Neuronal stem cell (in vitro differentiated cells): ENCODE results near the gene GAB1.

Source experiments
- DNase-seq: peaks from one replicate; pipeline ENCODE4 v3.0.0-alpha.2; 2013; ENCODE audit warnings: low spot score
- H2AFZ ChIP-seq: one replicate; pipeline ENCODE4 v1.6.1; 2013; ENCODE audit warnings: mild to moderate bottlenecking, low read length, inconsistent platforms
- H2AK5ac ChIP-seq: 2 replicates; pipeline ENCODE4 v1.6.1; 2013; ENCODE audit warnings: low read depth, mild to moderate bottlenecking, inconsistent platforms, low read length, moderate library complexity, mixed read lengths
- H2BK120ac ChIP-seq: 2 replicates; pipeline ENCODE4 v1.6.1; 2013; ENCODE audit warnings: low read depth, mild to moderate bottlenecking, inconsistent platforms, low read length, moderate library complexity, mixed read lengths
- H2BK12ac ChIP-seq: one replicate; pipeline ENCODE4 v1.6.1; 2013; ENCODE audit warnings: low read length, inconsistent platforms
- H2BK15ac ChIP-seq: 2 replicates; pipeline ENCODE4 v1.6.1; 2013; ENCODE audit warnings: mild to moderate bottlenecking, low read length, inconsistent platforms, mixed read lengths
- H2BK5ac ChIP-seq: one replicate; pipeline ENCODE4 v1.6.1; 2013; ENCODE audit warnings: inconsistent platforms, mild to moderate bottlenecking, low read length, moderate library complexity
- H3K14ac ChIP-seq: one replicate; pipeline ENCODE4 v1.6.1; 2013; ENCODE audit warnings: low read length, inconsistent platforms
- H3K18ac ChIP-seq: 2 replicates; pipeline ENCODE4 v1.6.1; 2013; ENCODE audit warnings: low read length, inconsistent platforms
- H3K23ac ChIP-seq: 2 replicates; pipeline ENCODE4 v1.6.1; 2013; ENCODE audit warnings: low read depth, mild to moderate bottlenecking, mixed read lengths, low read length, inconsistent platforms; ENCODE audit not compliant: poor library complexity
- H3K27ac ChIP-seq: replicated peaks from 3 replicates; pipeline ENCODE4 v1.5.1; 2013; ENCODE audit warnings: low read length, inconsistent platforms
- H3K27me3 ChIP-seq, 3 experiments: 2 replicates each; pipeline ENCODE4 v1.6.1; 2013; ENCODE audit warnings: low read length in 3 of 3, mild to moderate bottlenecking in 2 of 3, inconsistent platforms in 1 of 3, low read depth in 1 of 3, mixed read lengths in 1 of 3, moderate library complexity in 1 of 3; ENCODE audit not compliant: control insufficient read depth in 3 of 3, insufficient read depth in 3 of 3
- H3K36me3 ChIP-seq, 2 donors: replicated peaks in 1 of 2; 2 replicates each; pipeline ENCODE4 v1.6.1; 2013; ENCODE audit warnings: low read length in 2 of 2; ENCODE audit not compliant: control insufficient read depth in 2 of 2, insufficient read depth in 2 of 2
- H3K4ac ChIP-seq: 2 replicates; pipeline ENCODE4 v1.6.1; 2013; ENCODE audit warnings: inconsistent platforms, mild to moderate bottlenecking, low read length, moderate library complexity
- H3K4me1 ChIP-seq, 2 donors: 1 replicate in 1 of 2; 2 replicates in 1 of 2; pipeline ENCODE4 v1.6.1; 2013; ENCODE audit warnings: low read length in 2 of 2, low read depth in 1 of 2; ENCODE audit not compliant: control insufficient read depth in 2 of 2, insufficient read depth in 1 of 2
- H3K4me2 ChIP-seq: one replicate; pipeline ENCODE4 v1.6.1; 2013; ENCODE audit warnings: mild to moderate bottlenecking, low read length, inconsistent platforms; ENCODE audit not compliant: insufficient read depth, poor library complexity, severe bottlenecking
- H3K4me3 ChIP-seq, 2 donors: 2 replicates each; pipeline ENCODE4 v1.5.1; 2013; ENCODE audit warnings: low read length in 2 of 2, mild to moderate bottlenecking in 2 of 2, inconsistent platforms in 1 of 2, moderate library complexity in 1 of 2
- H3K79me1 ChIP-seq: one replicate; pipeline ENCODE4 v1.6.1; 2013; ENCODE audit warnings: low read depth, mild to moderate bottlenecking, inconsistent platforms, low read length, moderate library complexity
- H3K9ac ChIP-seq: one replicate; pipeline ENCODE4 v1.6.1; 2013; ENCODE audit warnings: mild to moderate bottlenecking, low read depth, low read length, inconsistent platforms; ENCODE audit not compliant: poor library complexity
- H3K9me3 ChIP-seq, 2 donors: replicated peaks in 1 of 2; 2 replicates each; pipeline versions ENCODE3 to v1.6.1; 2013; ENCODE audit warnings: low read length in 2 of 2, mild to moderate bottlenecking in 2 of 2, inconsistent platforms in 1 of 2, low read depth in 1 of 2, mixed read lengths in 1 of 2, moderate library complexity in 1 of 2; ENCODE audit not compliant: control insufficient read depth in 2 of 2, insufficient read depth in 1 of 2
- H4K8ac ChIP-seq: one replicate; pipeline ENCODE4 v1.6.1; 2013; ENCODE audit warnings: low read depth, mild to moderate bottlenecking, inconsistent platforms, low read length, moderate library complexity
- H4K91ac ChIP-seq: one replicate; pipeline ENCODE4 v1.6.1; 2013; ENCODE audit warnings: low read length, low read depth, mild to moderate bottlenecking, inconsistent platforms; ENCODE audit not compliant: poor library complexity
- WGBS, 2 donors: extraction: QIAGEN DNeasy Blood & Tissue Kit; methylation state at CpG; one replicate each; pipeline ENCODE4 v1.1.7; 2013; ENCODE audit warnings: missing lambda C conversion rate in 2 of 2, mixed read lengths in 1 of 2; ENCODE audit not compliant: insufficient read length in 2 of 2, insufficient replicate concordance in 1 of 2; ENCODE audit errors: extremely low coverage in 2 of 2; 5-methylcytosine and 5-hydroxymethylcytosine counted together

The GAB1 gene

GRCh38 chr4:143291314-143291713 is 45.4 kb upstream of the GAB1 start:
- Histone ChIP-seq H4K91ac (no peak overlapping the region), H3K9me3 (no peaks in the 10 kb centered on the region), H3K23ac (no peak overlapping the region), H3K4me1 (peaks cover 0 to 4% of the 10 kb centered on the region in 2 donors), H2BK5ac (no peak overlapping the region), H3K14ac (no peak overlapping the region), H4K8ac (no peak overlapping the region), H2AK5ac (no peak overlapping the region), H3K36me3 (no peaks in the 10 kb centered on the region), H2BK120ac (no peak overlapping the region), H3K4me2 (no peak overlapping the region), H3K27ac (no peak overlapping the region), H2BK15ac (no peak overlapping the region), H3K27me3 (no peaks in the 10 kb centered on the region), H3K4me3 (no peak overlapping the region), H2BK12ac (no peak overlapping the region), H3K18ac (no peak overlapping the region), H3K79me1 (no peaks in the 10 kb centered on the region), H3K9ac (no peak overlapping the region), H2AFZ (no peak overlapping the region), H3K4ac (no peak overlapping the region)
- no peak for DNase-seq

DNA sequence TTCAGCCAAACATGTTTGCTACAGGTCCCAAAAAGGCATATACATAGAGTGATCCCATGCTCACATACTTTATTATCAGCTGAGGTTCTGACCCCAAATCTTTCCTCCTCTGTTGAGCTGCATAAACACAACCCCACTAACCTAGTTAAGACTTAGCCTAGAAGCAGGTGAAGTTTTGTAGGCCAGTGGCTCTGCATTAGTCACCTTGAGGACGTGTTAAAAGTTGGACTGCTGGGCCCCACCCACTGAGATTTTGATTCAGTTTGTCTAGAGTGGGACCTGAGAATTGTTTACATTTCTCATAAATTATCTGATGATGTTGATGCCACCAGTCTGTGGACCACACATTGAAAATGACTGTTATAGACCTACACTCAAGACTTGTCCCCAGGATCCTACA is 43.8 kb upstream of the GAB1 start:
- Histone ChIP-seq H3K9me3 (no peaks in the 10 kb centered on the region), H3K23ac (no peak overlapping the region), H2BK12ac (no peak overlapping the region), H3K4me3 (no peak overlapping the region), H3K27me3 (no peaks in the 10 kb centered on the region), H3K36me3 (no peaks in the 10 kb centered on the region), H2BK5ac (no peak overlapping the region), H4K91ac (no peak overlapping the region), H2AK5ac (no peak overlapping the region), H2BK120ac (no peak overlapping the region), H3K4me2 (no peak overlapping the region), H3K18ac (no peak overlapping the region), H4K8ac (no peak overlapping the region), H3K79me1 (no peaks in the 10 kb centered on the region), H3K14ac (no peak overlapping the region), H3K4me1 (no peaks in the 10 kb centered on the region), H2AFZ (no peak overlapping the region), H2BK15ac (no peak overlapping the region), H3K9ac (no peak overlapping the region), H3K4ac (no peak overlapping the region), H3K27ac (no peak overlapping the region)
- no peak for DNase-seq
- WGBS, 2 donors: no CpG with 5 or more reads among the region's 1 CpG

DNA sequence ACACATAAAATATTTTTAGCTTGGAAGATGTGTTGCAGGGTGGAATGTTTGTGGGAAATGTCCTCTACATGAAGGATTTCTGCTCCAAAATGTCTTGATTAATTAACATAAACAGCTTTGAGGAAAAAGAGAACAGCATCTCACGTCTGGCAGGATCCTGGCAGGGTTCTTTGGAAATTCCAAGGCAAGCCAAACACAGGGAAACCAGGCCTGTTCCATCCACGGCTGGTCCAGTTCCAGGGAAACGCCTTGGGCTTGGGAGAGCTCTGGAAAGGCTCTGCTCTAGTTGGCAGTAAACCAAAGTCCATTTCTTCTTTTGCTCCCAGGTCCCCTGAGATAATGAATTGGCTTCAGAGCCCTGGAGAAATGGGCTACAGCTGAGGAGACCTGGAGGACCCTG is 42.4 kb upstream of the GAB1 start:
- no peak overlapping the region for H2BK5ac ChIP-seq
- no peak overlapping the region for H3K9ac ChIP-seq
- no peak overlapping the region for H3K4me3 ChIP-seq
- H3K9me3 ChIP-seq: no peaks in the 10 kb centered on the region
- H3K79me1 ChIP-seq: no peaks in the 10 kb centered on the region
- H2AK5ac ChIP-seq: no peak overlapping the region
- H2BK12ac ChIP-seq: no peak overlapping the region
- no peak overlapping the region for H3K27ac ChIP-seq
- H2AFZ ChIP-seq: no peak overlapping the region
- no CpG with 5 or more reads among the region's 3 CpGs for WGBS, 2 donors
- H3K4me2 ChIP-seq: no peak overlapping the region
- no peak overlapping the region for H3K18ac ChIP-seq
- H3K14ac ChIP-seq: no peak overlapping the region
- no peak overlapping the region for H3K4ac ChIP-seq
- H2BK15ac ChIP-seq: no peak overlapping the region
- H4K91ac ChIP-seq: no peak overlapping the region
- DNase-seq: no peak
- no peak overlapping the region for H3K23ac ChIP-seq
- no peaks in the 10 kb centered on the region for H3K4me1 ChIP-seq
- H2BK120ac ChIP-seq: no peak overlapping the region
- H3K36me3 ChIP-seq: no peaks in the 10 kb centered on the region
- no peak overlapping the region for H4K8ac ChIP-seq
- H3K27me3 ChIP-seq: no peaks in the 10 kb centered on the region

- Histone ChIP-seq H2BK12ac (no peak overlapping the region), H3K27me3 (no peaks in the 10 kb centered on the region), H3K4me1 (no peaks in the 10 kb centered on the region), H3K18ac (no peak overlapping the region), H2BK5ac (no peak overlapping the region), H3K79me1 (no peaks in the 10 kb centered on the region), H3K9ac (no peak overlapping the region), H2AFZ (no peak overlapping the region), H4K8ac (no peak overlapping the region), H3K27ac (no peak overlapping the region), H3K4me2 (no peak overlapping the region), H3K36me3 (no peaks in the 10 kb centered on the region), H2BK15ac (no peak overlapping the region), H3K4me3 (no peak overlapping the region), H3K23ac (no peak overlapping the region), H4K91ac (no peak overlapping the region), H3K14ac (no peak overlapping the region), H2AK5ac (no peak overlapping the region), H3K4ac (no peak overlapping the region), H2BK120ac (no peak overlapping the region), H3K9me3 (no peaks in the 10 kb centered on the region)
- no CpG with 5 or more reads among the region's 4 CpGs for WGBS, 2 donors
- DNase-seq: no peak
Observed at GRCh38 chr4:143294710-143295275, 41.9 kb upstream of the GAB1 start.
